ENCODE data around the gene PDLIM7.

Gene PDLIM7

GRCh38 chr5:177442066-177442826, 55.2 kb downstream of the PDLIM7 start:
- DNase-seq, result no peak

DNA sequence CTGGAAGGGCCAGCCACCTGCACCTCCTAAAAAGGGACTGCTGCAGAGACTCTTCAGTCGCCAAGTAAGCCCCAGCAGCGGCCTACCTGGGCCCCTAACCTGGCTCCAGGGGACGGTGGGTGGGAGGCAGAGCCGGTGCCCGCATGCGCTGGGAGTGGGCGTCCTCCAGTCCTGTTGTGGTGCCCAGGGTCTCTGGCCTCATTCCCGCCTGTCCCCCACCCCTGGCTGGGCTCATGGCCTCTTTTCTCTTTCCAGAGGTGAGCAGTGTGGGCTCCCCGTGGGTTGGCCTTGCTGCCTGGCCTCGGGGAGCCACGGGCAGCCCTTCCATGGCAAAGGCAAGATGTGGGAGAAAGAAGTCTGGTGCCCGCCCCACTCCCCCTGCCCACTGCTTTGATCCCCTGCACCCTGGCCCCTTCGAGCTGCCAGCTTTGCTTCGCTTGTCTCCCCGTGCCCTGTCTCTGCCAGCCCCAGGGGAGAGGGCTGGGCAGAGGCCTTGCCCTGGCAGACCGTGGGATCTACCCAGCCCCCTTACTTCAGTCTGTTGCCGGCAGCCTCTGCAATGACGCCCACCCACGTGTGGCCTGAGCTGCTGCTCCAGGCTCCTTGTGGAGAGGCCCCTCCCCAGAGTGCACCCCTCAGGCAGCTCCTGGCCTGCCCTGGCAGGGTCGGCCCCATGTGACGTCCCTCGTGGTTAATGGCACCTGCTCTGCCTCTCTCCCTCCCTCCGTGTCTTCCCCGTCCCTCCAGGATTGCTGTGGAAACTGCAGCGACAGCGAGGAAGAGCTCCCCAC, 56.2 kb downstream of the PDLIM7 start:
- DNase-seq, result no peak

- DNase-seq, result no peak
Measured at GRCh38 chr5:177440211-177440989, 57.0 kb downstream of the PDLIM7 start.

DNA sequence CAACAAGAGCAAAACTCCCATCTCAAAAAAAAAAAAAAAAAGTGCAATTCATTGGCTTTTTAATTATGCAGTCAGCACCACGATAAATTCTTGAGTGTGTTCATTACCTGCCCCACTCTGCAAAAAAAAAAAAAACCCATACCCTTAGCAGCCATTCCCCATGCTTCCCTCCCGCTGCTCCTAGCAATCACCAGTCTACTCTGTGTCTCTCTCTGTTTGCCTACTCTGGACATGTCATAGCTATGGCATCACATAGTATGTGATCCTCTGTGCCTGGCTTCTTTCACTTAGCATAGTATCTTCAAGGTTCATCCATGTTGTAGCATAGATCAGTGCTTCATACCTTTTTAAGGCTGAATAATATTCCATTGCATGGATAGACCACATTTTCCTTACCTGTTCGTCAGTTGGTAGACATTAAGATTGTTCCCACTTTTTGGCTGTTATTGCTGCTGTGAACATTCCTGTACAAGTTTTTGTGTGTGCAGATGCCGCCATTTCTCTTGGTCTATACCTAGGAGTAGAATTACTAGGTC, 57.8 kb downstream of the PDLIM7 start:
- DNase-seq, result no peak

- no peak for DNase-seq
Measured at GRCh38 chr5:177438468-177438867, 58.9 kb downstream of the PDLIM7 start.

DNA sequence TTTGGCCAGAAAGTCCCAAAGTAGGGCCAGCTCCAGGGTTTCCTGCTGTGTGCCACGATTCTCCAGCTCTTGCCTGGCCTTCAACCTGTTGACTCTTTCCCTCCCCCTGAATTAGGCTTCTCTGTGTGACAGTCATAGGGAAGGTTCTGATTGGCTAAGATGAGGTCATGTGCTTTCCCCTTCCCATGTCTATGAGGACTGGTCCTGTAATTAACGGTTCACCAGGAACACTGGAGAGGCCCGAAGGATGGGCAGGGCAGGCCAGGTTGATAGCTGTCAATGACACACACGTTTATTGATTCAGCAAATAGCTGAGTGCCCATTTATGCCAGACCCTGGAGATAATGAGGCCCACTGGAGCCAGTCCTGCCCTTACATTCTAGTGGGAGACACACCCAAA, 59.8 kb downstream of the PDLIM7 start:
- DNase-seq, result no peak

DNA sequence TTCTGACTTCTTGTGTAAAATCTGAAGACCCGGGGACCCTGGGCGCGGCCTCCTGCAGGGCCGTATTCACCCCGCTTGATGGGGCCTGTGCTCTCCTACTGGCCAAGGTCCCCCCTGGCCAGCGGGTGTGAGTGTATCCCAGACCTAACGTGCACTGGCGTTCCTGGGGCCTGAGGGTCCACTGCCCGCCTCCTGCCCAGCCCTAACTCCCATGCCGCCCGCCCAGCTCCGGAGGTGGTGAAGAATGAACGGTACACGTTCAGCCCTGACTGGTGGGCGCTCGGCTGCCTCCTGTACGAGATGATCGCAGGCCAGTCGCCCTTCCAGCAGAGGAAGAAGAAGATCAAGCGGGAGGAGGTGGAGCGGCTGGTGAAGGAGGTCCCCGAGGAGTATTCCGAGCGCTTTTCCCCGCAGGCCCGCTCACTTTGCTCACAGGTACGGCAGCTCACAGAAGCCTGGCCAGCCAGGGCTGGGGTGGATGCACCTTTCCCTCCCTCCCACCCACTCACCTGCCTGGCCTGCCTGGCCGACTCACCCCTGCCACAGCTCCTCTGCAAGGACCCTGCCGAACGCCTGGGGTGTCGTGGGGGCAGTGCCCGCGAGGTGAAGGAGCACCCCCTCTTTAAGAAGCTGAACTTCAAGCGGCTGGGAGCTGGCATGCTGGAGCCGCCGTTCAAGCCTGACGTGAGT, 61.4 kb downstream of the PDLIM7 start:
- DNase-seq, result no peak

GRCh38 chr5:177434942-177435738, 62.3 kb downstream of the PDLIM7 start:
- DNase-seq, result no peak

GRCh38 chr5:177434437-177434836, 63.0 kb downstream of the PDLIM7 start:
- DNase-seq, result no peak

DNA sequence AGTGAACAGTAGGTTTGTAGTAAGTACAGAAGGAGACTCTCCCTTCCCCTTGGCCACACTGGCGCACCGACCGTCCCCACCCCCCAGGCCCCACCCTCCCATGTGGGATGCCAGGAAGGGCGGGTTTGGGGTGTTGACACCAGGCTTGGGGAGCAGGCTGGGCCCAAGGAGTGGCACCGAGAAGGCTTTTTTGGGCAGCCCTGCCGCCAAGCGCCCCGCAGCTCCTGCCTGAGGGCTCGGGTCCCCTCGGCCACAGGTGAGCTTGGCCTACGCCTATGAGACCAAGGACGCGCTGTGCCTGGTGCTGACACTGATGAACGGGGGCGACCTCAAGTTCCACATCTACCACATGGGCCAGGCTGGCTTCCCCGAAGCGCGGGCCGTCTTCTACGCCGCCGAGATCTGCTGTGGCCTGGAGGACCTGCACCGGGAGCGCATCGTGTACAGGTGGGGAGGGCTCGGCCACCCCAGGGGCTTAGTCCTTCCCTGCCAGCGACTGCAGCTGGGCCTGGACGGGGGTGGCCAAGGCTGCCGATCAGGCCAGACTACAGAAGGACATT, 63.7 kb downstream of the PDLIM7 start:
- no peak for DNase-seq
